ENCODE measurements around the gene CDH4.

- TF ChIP-seq CTCF (IDR thresholded peaks at IDR 0.05): no peak
- no peak for TF ChIP-seq EZH2 (IDR thresholded peaks at IDR 0.05; ENCODE audit: borderline replicate concordance, insufficient read depth, low read depth, low read length, poor library complexity, severe bottlenecking)
Measured at GRCh38 chr20:61328911-61329558, 77.0 kb downstream of the CDH4 start.

Measured in B cell (primary cell).